ENCODE measurements around the gene ZNF32.

Gene ZNF32

GRCh38 chr10:43648398-43649184, at the start of gene ZNF32:
ZNF32 (minus strand) TSS chr10:43648881; CDS start chr10:43646133, 2,748 bp downstream.
- peak; percentile 77 for DNase-seq
- in situ Hi-C loops (cut with MboI; ENCODE audit: low pct_unique_long_range_greater_than_20kb, low sequenced_read_pairs), result no loop called here

- in situ Hi-C loops (cut with MboI; ENCODE audit: low pct_unique_long_range_greater_than_20kb, low sequenced_read_pairs), result loop anchor here (25.0 kb wide), 1 partner anchor 689 kb away; the partner anchor contains the start of gene CXCL12
- DNase-seq, result no peak
Measured at GRCh38 chr10:43698156-43698555, 49.5 kb upstream of the ZNF32 start.

- DNase-seq, result no peak
- in situ Hi-C loops (cut with MboI; ENCODE audit: low pct_unique_long_range_greater_than_20kb, low sequenced_read_pairs), result loop anchor here (25.0 kb wide), 1 partner anchor 690 kb away; the partner anchor contains the start of gene CXCL12
Measured at GRCh38 chr10:43696909-43697483, 48.3 kb upstream of the ZNF32 start.

- in situ Hi-C loops (cut with MboI; ENCODE audit: low pct_unique_long_range_greater_than_20kb, low sequenced_read_pairs), result loop anchor here (25.0 kb wide), 1 partner anchor 692 kb away; the partner anchor contains the start of gene CXCL12
- no peak for DNase-seq
Measured at GRCh38 chr10:43695730-43696129, 47.0 kb upstream of the ZNF32 start.

- in situ Hi-C loops (cut with MboI; ENCODE audit: low pct_unique_long_range_greater_than_20kb, low sequenced_read_pairs), result loop anchor here (25.0 kb wide), 1 partner anchor 692 kb away; the partner anchor contains the start of gene CXCL12
- no peak for DNase-seq
Measured at GRCh38 chr10:43695321-43695720, 46.6 kb upstream of the ZNF32 start.

- no peak for DNase-seq
- in situ Hi-C loops (cut with MboI; ENCODE audit: low pct_unique_long_range_greater_than_20kb, low sequenced_read_pairs), result loop anchor here (25.0 kb wide), 1 partner anchor 693 kb away; the partner anchor contains the start of gene CXCL12
Measured at GRCh38 chr10:43694526-43694925, 45.8 kb upstream of the ZNF32 start.

- in situ Hi-C loops (cut with MboI; ENCODE audit: low pct_unique_long_range_greater_than_20kb, low sequenced_read_pairs), result loop anchor here (25.0 kb wide), 1 partner anchor 694 kb away; the partner anchor contains the start of gene CXCL12
- no peak for DNase-seq
Measured at GRCh38 chr10:43693602-43694001, 44.9 kb upstream of the ZNF32 start.

GRCh38 chr10:43692051-43692825, 43.6 kb upstream of the ZNF32 start:
- no peak for DNase-seq
- in situ Hi-C loops (cut with MboI; ENCODE audit: low pct_unique_long_range_greater_than_20kb, low sequenced_read_pairs), result loop anchor here (25.0 kb wide), 1 partner anchor 695 kb away; the partner anchor contains the start of gene CXCL12

- no peak for DNase-seq
- in situ Hi-C loops (cut with MboI; ENCODE audit: low pct_unique_long_range_greater_than_20kb, low sequenced_read_pairs), result loop anchor here (25.0 kb wide), 1 partner anchor 696 kb away; the partner anchor contains the start of gene CXCL12
Measured at GRCh38 chr10:43691485-43691884, 42.8 kb upstream of the ZNF32 start.

GRCh38 chr10:43689955-43690771, 41.5 kb upstream of the ZNF32 start:
- in situ Hi-C loops (cut with MboI; ENCODE audit: low pct_unique_long_range_greater_than_20kb, low sequenced_read_pairs), result loop anchor here (25.0 kb wide), 1 partner anchor 697 kb away; the partner anchor contains the start of gene CXCL12
- DNase-seq, result peak; percentile 79

GRCh38 chr10:43689618-43689954, 40.9 kb upstream of the ZNF32 start:
- no peak for DNase-seq
- in situ Hi-C loops (cut with MboI; ENCODE audit: low pct_unique_long_range_greater_than_20kb, low sequenced_read_pairs), result loop anchor here (25.0 kb wide), 1 partner anchor 698 kb away; the partner anchor contains the start of gene CXCL12

GRCh38 chr10:43689007-43689491, 40.4 kb upstream of the ZNF32 start:
- in situ Hi-C loops (cut with MboI; ENCODE audit: low pct_unique_long_range_greater_than_20kb, low sequenced_read_pairs), result loop anchor here (25.0 kb wide), 1 partner anchor 698 kb away; the partner anchor contains the start of gene CXCL12
- DNase-seq, result no peak

- DNase-seq, result no peak
- in situ Hi-C loops (cut with MboI; ENCODE audit: low pct_unique_long_range_greater_than_20kb, low sequenced_read_pairs), result loop anchor here (25.0 kb wide), 1 partner anchor 699 kb away; the partner anchor contains the start of gene CXCL12
Measured at GRCh38 chr10:43688348-43688892, 39.7 kb upstream of the ZNF32 start.

GRCh38 chr10:43687373-43687772, 38.7 kb upstream of the ZNF32 start:
- in situ Hi-C loops (cut with MboI; ENCODE audit: low pct_unique_long_range_greater_than_20kb, low sequenced_read_pairs), result loop anchor here (25.0 kb wide), 1 partner anchor 700 kb away; the partner anchor contains the start of gene CXCL12
- DNase-seq, result no peak

GRCh38 chr10:43686414-43686813, 37.7 kb upstream of the ZNF32 start:
- DNase-seq, result no peak
- in situ Hi-C loops (cut with MboI; ENCODE audit: low pct_unique_long_range_greater_than_20kb, low sequenced_read_pairs), result loop anchor here (25.0 kb wide), 1 partner anchor 701 kb away; the partner anchor contains the start of gene CXCL12

GRCh38 chr10:43685744-43686143, 37.1 kb upstream of the ZNF32 start:
- no peak for DNase-seq
- in situ Hi-C loops (cut with MboI; ENCODE audit: low pct_unique_long_range_greater_than_20kb, low sequenced_read_pairs), result loop anchor here (25.0 kb wide), 1 partner anchor 702 kb away; the partner anchor contains the start of gene CXCL12

GRCh38 chr10:43684292-43684559, 35.5 kb upstream of the ZNF32 start:
- DNase-seq, result no peak
- in situ Hi-C loops (cut with MboI; ENCODE audit: low pct_unique_long_range_greater_than_20kb, low sequenced_read_pairs), result loop anchor here (25.0 kb wide), 1 partner anchor 703 kb away; the partner anchor contains the start of gene CXCL12

Measured in KBM-7 (cell line).